Endothelial cell of umbilical vein (primary cell): ENCODE data around the gene FAM222A. TPM values are rescaled to one million over a fixed set of nuclear protein-coding genes. Genes with fewer than 3 reads are reported as not detected.
"Not testable (repeated sequence)": the region's sequence is repeated elsewhere in the genome, so short reads cannot be mapped to it uniquely, and the experiment has no call there.

Experiments
- BruUV-seq: library from RNA; stranded (reverse); fragments of 400-500 nt; replicated peaks from 2 replicates; lab custom pipeline; 2021; lab: Mats Ljungman, UMichigan
- CTCF ChIA-PET: fragments of 300-600, 350-600 bp; sonication (Branson Sonifier 250); formaldehyde crosslinking; loops from one replicate; lab custom pipeline; 2021; ENCODE audit warnings: antibody characterized with exemption, inconsistent platforms; lab: Charles Lee
- POLR2A ChIA-PET: fragments of 300-600, 350-600 bp; sonication (Branson Sonifier 250); formaldehyde crosslinking; loops from one replicate; lab custom pipeline; 2021; ENCODE audit warnings: antibody characterized with exemption, inconsistent platforms; lab: Charles Lee
- DNase-seq: peaks from one replicate; pipeline ENCODE4 v3.0.0-alpha.2; 2011; ENCODE audit warnings: low read depth, low spot score
- FAIRE-seq: peaks from 2 replicates; lab custom pipeline; 2011; peaks lifted over from hg19 to GRCh38; lab: Jason Lieb, UNC
- H2AFZ ChIP-seq: 2 replicates; pipeline ENCODE4 v1.6.0; 2012; ENCODE audit warnings: low read depth, low read length, control low read depth, inconsistent platforms
- H3K27ac ChIP-seq: 2 replicates; pipeline ENCODE4 v1.5.1; 2011; ENCODE audit warnings: low read depth, mild to moderate bottlenecking, control low read depth, low read length, moderate library complexity; ENCODE audit not compliant: insufficient read depth
- H3K27me3 ChIP-seq, 2 experiments: 2 replicates each; pipeline versions ENCODE4 v1.6.0 to v1.6.1; 2011; ENCODE audit warnings: low read length in 2 of 2, mixed read lengths in 1 of 2; ENCODE audit not compliant: control insufficient read depth in 2 of 2, insufficient read depth in 2 of 2
- H3K36me3 ChIP-seq, 2 experiments: 2 replicates in 1 of 2; 3 replicates in 1 of 2; pipeline ENCODE4 v1.5.1; 2011; ENCODE audit warnings: low read length in 2 of 2, mild to moderate bottlenecking in 1 of 2, moderate library complexity in 1 of 2; ENCODE audit not compliant: control insufficient read depth in 2 of 2, insufficient read depth in 2 of 2; ENCODE audit errors: extremely low read depth in 1 of 2
- H3K4me1 ChIP-seq: 3 replicates; pipeline ENCODE4 v1.5.1; 2011; ENCODE audit warnings: mild to moderate bottlenecking, low read length; ENCODE audit not compliant: control insufficient read depth, insufficient read depth; ENCODE audit errors: extremely low read depth
- H3K4me2 ChIP-seq: 2 replicates; pipeline ENCODE4 v1.6.1; 2011; ENCODE audit warnings: low read length, control low read depth, mixed read lengths; ENCODE audit not compliant: insufficient read depth
- H3K4me3 ChIP-seq, 3 experiments: fragments of 200-600 bp in 1 of 3; sonication (generic), shearing (Covaris generic) in 1 of 3; replicated peaks in 1 of 3; 2 replicates each; pipeline ENCODE4 v1.5.1; 2011 to 2016; ENCODE audit warnings: control low read depth in 3 of 3, low read length in 3 of 3, mild to moderate bottlenecking in 2 of 3, inconsistent platforms in 1 of 3, low read depth in 1 of 3, moderate library complexity in 1 of 3; ENCODE audit not compliant: insufficient read depth in 1 of 3
- H3K79me2 ChIP-seq: 2 replicates; pipeline ENCODE4 v1.6.0; 2012; ENCODE audit warnings: low read length, inconsistent platforms; ENCODE audit not compliant: control insufficient read depth, insufficient read depth
- H3K9ac ChIP-seq: replicated peaks from 2 replicates; pipeline ENCODE3; 2011; ENCODE audit warnings: low read length, control low read depth; ENCODE audit not compliant: insufficient read depth; ENCODE audit errors: extremely low read depth
- H3K9me1 ChIP-seq: replicated peaks from 3 replicates; pipeline ENCODE4 v1.6.0; 2011; ENCODE audit warnings: mild to moderate bottlenecking, low read length; ENCODE audit not compliant: control insufficient read depth, insufficient read depth; ENCODE audit errors: extremely low read depth
- H3K9me3 ChIP-seq: replicated peaks from 2 replicates; pipeline ENCODE4 v1.5.1; 2012; ENCODE audit warnings: low read length, inconsistent platforms; ENCODE audit not compliant: control insufficient read depth, insufficient read depth
- H4K20me1 ChIP-seq: replicated peaks from 2 replicates; pipeline ENCODE3; 2011; ENCODE audit warnings: mild to moderate bottlenecking, low read length; ENCODE audit not compliant: control insufficient read depth, insufficient read depth; ENCODE audit errors: extremely low read depth
- CTCF ChIP-seq, 2 donors: IDR thresholded peaks; 1 replicate in 1 of 2; 2 replicates in 1 of 2; pipeline ENCODE4 v1.5.1; 2011; ENCODE audit warnings: low read length in 2 of 2, mild to moderate bottlenecking in 2 of 2, moderate library complexity in 2 of 2, control low read depth in 1 of 2, inconsistent platforms in 1 of 2, low read depth in 1 of 2; ENCODE audit not compliant: insufficient read depth in 1 of 2; ENCODE audit errors: extremely low read depth in 1 of 2
- EZH2 ChIP-seq: IDR thresholded peaks from 2 replicates; pipeline ENCODE4 v1.6.1; 2012; ENCODE audit warnings: borderline replicate concordance, low read depth, mild to moderate bottlenecking, moderate library complexity, low read length, inconsistent platforms; ENCODE audit not compliant: severe bottlenecking
- FOS ChIP-seq: IDR thresholded peaks from 2 replicates; pipeline ENCODE4 v1.6.1; 2011; ENCODE audit warnings: mild to moderate bottlenecking, low read length, moderate library complexity, borderline replicate concordance; ENCODE audit not compliant: insufficient read depth
- GATA2 ChIP-seq: IDR thresholded peaks from 2 replicates; pipeline ENCODE4 v1.7.0; 2011; ENCODE audit warnings: low read depth, mild to moderate bottlenecking, moderate library complexity, mixed read lengths, low read length; ENCODE audit not compliant: insufficient read length, insufficient read depth
- JUN ChIP-seq: IDR thresholded peaks from 2 replicates; pipeline ENCODE4 v1.6.1; 2011; ENCODE audit warnings: borderline replicate concordance, low read depth; ENCODE audit not compliant: insufficient read length, insufficient read depth
- MYC ChIP-seq: IDR thresholded peaks from one replicate; pipeline ENCODE4 v1.6.1; 2011; ENCODE audit warnings: mild to moderate bottlenecking, low read depth, low read length
- POLR2A ChIP-seq: IDR thresholded peaks from 2 replicates; pipeline ENCODE4 v1.6.1; 2012; ENCODE audit warnings: low read depth, mild to moderate bottlenecking, control low read depth, low read length
- POLR2AphosphoS5 ChIP-seq: IDR thresholded peaks from 2 replicates; pipeline ENCODE4 v1.6.1; 2012; ENCODE audit warnings: low read depth, mild to moderate bottlenecking, control low read depth, low read length, moderate library complexity; ENCODE audit not compliant: insufficient read depth
- dilution Hi-C: fragments of 300-500 bp; cut with MboI; formaldehyde crosslinking; loops from one replicate; pipeline ENCODE4 v1.15.0; 2019; ENCODE audit warnings: low sequenced_read_pairs; ENCODE audit not compliant: extremely low pct_ligation_motif_present
- intact Hi-C: fragments of 100-400 bp; cut with micrococcal nuclease; formaldehyde crosslinking; loops from one replicate; pipeline ENCODE4 v1.10.0; 2022
- polyA plus RNA-seq, 4 experiments: library from polyadenylated mRNA; depleted of rRNA in 3 of 4; stranded (reverse) in 3 of 4; unstranded in 1 of 4; fragments of >200 nt; gene quantifications; 2 replicates each; pipeline versions ENCODE4 v1.2.1 to v1.2.3, GENCODE V29; 2011 to 2012; ENCODE audit warnings: missing spikeins in 1 of 4
- total RNA-seq: library from RNA; stranded (reverse); gene quantifications from 2 replicates; pipeline ENCODE4 v1.2.3, GENCODE V29; 2021
- TF ChIP-seq, protein P1 (sequence below): IDR thresholded peaks from 2 replicates; pipeline ENCODE4 v1.6.1; 2011; ENCODE audit not compliant: insufficient read depth, insufficient read length

FAM222A gene
- total and polyA plus RNA-seq, 2 donors (not counting 3 experiments of a cell fraction or from before 2014, with no cell fraction given): 0.62 to 1.7 TPM

DNA sequence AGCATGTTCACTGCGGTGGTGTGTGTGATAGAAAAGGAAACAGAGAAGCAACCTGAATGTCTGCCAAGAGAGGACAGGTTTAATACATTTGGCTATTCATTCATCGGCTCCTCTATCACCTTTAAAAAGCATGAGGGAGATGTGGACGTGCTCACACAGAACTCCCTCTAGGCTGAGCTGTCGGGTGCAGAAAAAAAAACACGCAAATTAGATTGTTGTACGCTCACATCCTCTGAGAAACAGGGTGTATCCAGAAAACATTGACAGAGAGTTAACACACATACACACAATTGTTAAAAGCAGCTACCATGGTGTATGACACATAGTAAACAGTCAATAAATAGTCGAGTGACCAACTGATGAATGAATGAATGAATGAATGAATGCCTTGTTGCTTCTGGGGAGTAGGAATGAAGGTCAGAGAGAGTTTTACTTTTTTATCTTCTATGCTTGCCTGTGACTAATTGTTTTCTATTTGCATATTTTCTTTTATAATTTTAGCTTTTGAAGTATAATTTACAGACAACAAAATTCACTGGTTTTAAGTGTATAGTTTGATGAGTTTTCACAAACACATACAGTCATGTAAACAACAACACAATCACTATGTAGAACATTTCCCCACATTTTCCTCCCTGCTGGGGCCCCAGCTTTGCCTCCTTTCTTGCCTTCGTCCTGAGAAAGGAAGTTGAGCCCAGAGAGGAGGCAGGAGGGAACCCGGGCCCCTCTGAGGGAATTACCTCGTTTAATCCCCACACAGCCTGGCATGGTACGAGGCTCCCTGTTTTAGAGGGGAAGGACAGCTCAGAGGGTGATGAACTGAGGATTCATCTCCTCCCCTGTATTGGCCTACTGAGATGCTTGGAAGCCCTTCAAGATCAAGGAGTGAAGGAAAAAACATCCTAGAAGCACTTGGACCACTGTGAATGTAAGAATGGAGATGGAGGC, 19.7 kb upstream of the FAM222A start:
- BruUV-seq: no TSS peak
- Histone ChIP-seq H3K4me1 (no peaks in the 10 kb centered on the region), H3K4me2 (no peak overlapping the region), H3K79me2 (no peaks in the 10 kb centered on the region), H3K9me3 (no peaks in the 10 kb centered on the region), H3K36me3 (no peaks in the 10 kb centered on the region), H4K20me1 (no peaks in the 10 kb centered on the region), H3K27me3 (peaks cover 0 to 6% of the 10 kb centered on the region in 2 experiments), H3K27ac (no peak overlapping the region), H3K9me1 (no peaks in the 10 kb centered on the region), H2AFZ (no peak overlapping the region), H3K4me3 (no peak overlapping the region), H3K9ac (no peak overlapping the region)
- TF ChIP-seq POLR2A: no peak
- TF ChIP-seq CTCF (IDR thresholded peaks at IDR 0.05; ENCODE audit: extremely low read depth in 1 of 2, insufficient read depth in 1 of 2, low read depth in 1 of 2, low read length in 2 of 2): no peak
- no peak for TF ChIP-seq JUN
- no peak for TF ChIP-seq FOS
- no peak for TF ChIP-seq EZH2
- TF ChIP-seq GATA2: no peak
- no peak for TF ChIP-seq POLR2AphosphoS5
- TF ChIP-seq MYC: no peak
- TF ChIP-seq, protein P1, sequence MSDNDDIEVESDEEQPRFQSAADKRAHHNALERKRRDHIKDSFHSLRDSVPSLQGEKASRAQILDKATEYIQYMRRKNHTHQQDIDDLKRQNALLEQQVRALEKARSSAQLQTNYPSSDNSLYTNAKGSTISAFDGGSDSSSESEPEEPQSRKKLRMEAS: no peak
- dilution Hi-C loops: no loop called here
- ChIA-PET CTCF (interaction anchor here (1.0 kb wide), 1 partner anchor 97 kb away, joined by 3 read pairs; no protein-coding TSS in a partner anchor), POLR2A (no interaction called here)
- DNase-seq (no peak), FAIRE-seq (no peak)
- intact Hi-C loops: no loop called here

DNA sequence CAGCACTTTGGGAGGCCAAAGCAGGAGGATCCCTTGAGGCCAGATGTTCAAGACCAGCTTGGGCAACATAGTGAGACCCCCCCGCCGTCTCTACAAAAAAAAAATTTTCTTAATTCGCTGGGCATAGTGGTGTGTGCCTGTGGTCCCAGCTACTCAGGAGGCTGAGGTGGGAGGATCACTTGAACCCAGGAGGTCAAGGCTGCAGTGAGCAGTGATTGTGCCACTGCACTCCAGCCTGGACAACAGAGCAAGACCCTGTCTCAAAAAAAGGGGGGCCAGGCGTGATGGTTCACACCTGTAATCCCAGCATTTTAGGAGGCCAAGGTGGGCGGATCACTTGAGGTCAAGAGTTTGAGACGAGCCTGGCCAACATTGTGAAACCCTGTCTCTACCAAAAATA, 19.0 kb upstream of the FAM222A start:
- intact Hi-C loops: not testable (repeated sequence)

More for the DNA sequence above, 19.0 kb upstream of the FAM222A start:
- BruUV-seq, H3K9ac ChIP-seq, H3K4me1 ChIP-seq, H3K9me1 ChIP-seq, FAIRE-seq, DNase-seq, H3K4me3 ChIP-seq, dilution Hi-C loops, H3K4me2 ChIP-seq, H4K20me1 ChIP-seq, H3K27me3 ChIP-seq, POLR2A ChIA-PET, H3K36me3 ChIP-seq, H3K9me3 ChIP-seq, H2AFZ ChIP-seq, H3K27ac ChIP-seq, H3K79me2 ChIP-seq: not testable (repeated sequence)
- CTCF ChIA-PET: interaction anchor here (1.0 kb wide), 1 partner anchor 97 kb away, joined by 3 read pairs; no protein-coding TSS in a partner anchor
